ENCODE results near the gene RPP30.

- TF ChIP-seq POLR2A (IDR thresholded peaks at IDR 0.05; ENCODE audit: low read depth, low read length) (no peak), POLR2AphosphoS5 (IDR thresholded peaks at IDR 0.05; ENCODE audit: low read depth, low read length) (no peak)
Measured at GRCh38 chr10:90944749-90945148, 73.0 kb downstream of the RPP30 start.
